OCI-LY3 (cell line): ENCODE results near the gene MPDU1.

ENCODE experiments used
- H2AFZ ChIP-seq: fragments of 200-600, 300-600 bp; shearing (Covaris generic); 2 replicates; pipeline ENCODE4 v1.6.0; 2014; ENCODE audit warnings: antibody characterized with exemption, low read depth, low read length
- H3K27ac ChIP-seq: fragments of 200-600, 300-600 bp; sonication (generic); 2 replicates; pipeline ENCODE4 v1.5.1; 2014; ENCODE audit warnings: mild to moderate bottlenecking, low read length, moderate library complexity, mixed read lengths
- H3K27me3 ChIP-seq: fragments of 200-600, 300-600 bp; sonication (generic); 2 replicates; pipeline ENCODE4 v1.6.1; 2014; ENCODE audit warnings: low read depth, low read length, mixed read lengths
- H3K36me3 ChIP-seq: fragments of 200-600, 300-600 bp; sonication (generic); replicated peaks from 2 replicates; pipeline ENCODE3; 2014; ENCODE audit warnings: low read depth, low read length, mixed read lengths
- H3K4me1 ChIP-seq: fragments of 300-600, 200-600 bp; sonication (generic); 2 replicates; pipeline ENCODE4 v1.6.1; 2014; ENCODE audit warnings: low read length, mixed read lengths
- H3K4me2 ChIP-seq: fragments of 200-600, 300-600 bp; sonication (generic); 2 replicates; pipeline ENCODE4 v1.6.1; 2014; ENCODE audit warnings: low read length, mixed read lengths
- H3K4me3 ChIP-seq: fragments of 300-600, 200-600 bp; sonication (generic); 2 replicates; pipeline ENCODE4 v1.5.1; 2014; ENCODE audit warnings: antibody characterized with exemption, mild to moderate bottlenecking, low read length, moderate library complexity
- H3K79me2 ChIP-seq: fragments of 300-600, 200-600 bp; shearing (Covaris generic); 2 replicates; pipeline ENCODE4 v1.6.1; 2014; ENCODE audit warnings: mild to moderate bottlenecking, low read length, mixed read lengths
- H3K9ac ChIP-seq: fragments of 300-600, 200-600 bp; shearing (Covaris generic); 2 replicates; pipeline ENCODE4 v1.6.0; 2014; ENCODE audit warnings: mild to moderate bottlenecking, low read length, moderate library complexity
- H3K9me3 ChIP-seq: fragments of 200-600, 300-600 bp; shearing (Covaris generic); 2 replicates; pipeline ENCODE4 v1.6.1; 2014; ENCODE audit warnings: low read length, mixed read lengths; ENCODE audit not compliant: insufficient read depth
- H4K20me1 ChIP-seq: fragments of 200-600, 300-600 bp; sonication (generic); 2 replicates; pipeline ENCODE4 v1.6.1; 2016; ENCODE audit warnings: low read length, mixed read lengths; ENCODE audit not compliant: insufficient read depth
- EZH2phosphoT487 ChIP-seq: fragments of 200-600 bp; shearing (Covaris generic); IDR thresholded peaks from 2 replicates; pipeline ENCODE4 v1.6.1; 2018; ENCODE audit warnings: antibody characterized with exemption, mixed run types, low read depth
- TF ChIP-seq, protein P1 (sequence below): fragments of 200-600, 300-600 bp; sonication (generic); IDR thresholded peaks from 2 replicates; pipeline ENCODE4 v1.5.1; 2014; ENCODE audit warnings: antibody characterized with exemption, low read length, low read depth

Gene MPDU1

DNA sequence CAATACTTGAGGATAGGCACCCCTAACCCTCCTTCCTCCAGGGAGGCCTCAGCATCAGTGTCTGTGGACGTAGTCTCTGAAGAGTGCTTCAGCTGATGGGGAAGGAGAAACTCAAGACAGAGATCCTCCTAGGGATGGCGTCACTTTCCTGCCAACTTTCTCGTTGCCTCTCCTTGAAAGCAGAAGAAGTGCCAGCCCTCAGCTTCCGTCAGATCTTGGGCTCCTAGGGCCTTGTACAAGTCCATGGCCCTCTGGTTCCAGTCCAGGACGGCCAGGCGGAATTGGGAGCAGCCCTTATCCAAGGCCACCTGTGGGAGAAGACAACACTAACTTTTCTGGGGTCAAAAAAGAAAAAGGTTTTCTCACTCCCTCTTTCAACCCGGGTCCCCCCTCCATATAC, 42.7 kb downstream of the MPDU1 start:
- Histone ChIP-seq H3K4me2 (no peak overlapping the region), H3K27ac (no peak overlapping the region), H3K9ac (no peak overlapping the region), H3K4me1 (0 out of 2 replicates have a peak, but pooled peaks cover 4% of the 10 kb centered on the region), H3K27me3 (no peaks in the 10 kb centered on the region), H4K20me1 (no peaks in the 10 kb centered on the region), H2AFZ (no peak overlapping the region), H3K9me3 (no peaks in the 10 kb centered on the region), H3K79me2 (no peaks in the 10 kb centered on the region), H3K4me3 (no peak overlapping the region; the same call in 1 of the 2 replicates), H3K36me3 (no peaks in the 10 kb centered on the region)
- TF ChIP-seq EZH2phosphoT487, result no peak
- TF ChIP-seq, protein P1, sequence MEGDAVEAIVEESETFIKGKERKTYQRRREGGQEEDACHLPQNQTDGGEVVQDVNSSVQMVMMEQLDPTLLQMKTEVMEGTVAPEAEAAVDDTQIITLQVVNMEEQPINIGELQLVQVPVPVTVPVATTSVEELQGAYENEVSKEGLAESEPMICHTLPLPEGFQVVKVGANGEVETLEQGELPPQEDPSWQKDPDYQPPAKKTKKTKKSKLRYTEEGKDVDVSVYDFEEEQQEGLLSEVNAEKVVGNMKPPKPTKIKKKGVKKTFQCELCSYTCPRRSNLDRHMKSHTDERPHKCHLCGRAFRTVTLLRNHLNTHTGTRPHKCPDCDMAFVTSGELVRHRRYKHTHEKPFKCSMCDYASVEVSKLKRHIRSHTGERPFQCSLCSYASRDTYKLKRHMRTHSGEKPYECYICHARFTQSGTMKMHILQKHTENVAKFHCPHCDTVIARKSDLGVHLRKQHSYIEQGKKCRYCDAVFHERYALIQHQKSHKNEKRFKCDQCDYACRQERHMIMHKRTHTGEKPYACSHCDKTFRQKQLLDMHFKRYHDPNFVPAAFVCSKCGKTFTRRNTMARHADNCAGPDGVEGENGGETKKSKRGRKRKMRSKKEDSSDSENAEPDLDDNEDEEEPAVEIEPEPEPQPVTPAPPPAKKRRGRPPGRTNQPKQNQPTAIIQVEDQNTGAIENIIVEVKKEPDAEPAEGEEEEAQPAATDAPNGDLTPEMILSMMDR, result no peak

DNA sequence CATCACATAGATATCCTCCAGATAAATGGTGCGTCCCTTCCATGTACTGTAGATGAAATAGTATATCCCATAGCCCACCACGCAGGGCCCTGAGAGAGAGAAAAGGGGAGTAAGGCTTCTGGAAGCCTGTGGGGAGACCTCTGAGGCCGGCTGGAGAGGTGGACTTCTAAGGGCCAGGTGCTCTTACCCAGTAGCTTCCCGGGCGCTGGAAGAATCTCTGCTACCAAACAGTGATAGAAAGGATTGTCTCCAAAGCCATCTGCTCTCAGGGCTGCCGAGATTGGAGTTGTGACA, 43.3 kb downstream of the MPDU1 start:
- TF ChIP-seq, protein P1, result no peak
- no peak for TF ChIP-seq EZH2phosphoT487
- Histone ChIP-seq H3K27me3 (no peaks in the 10 kb centered on the region), H3K9me3 (no peaks in the 10 kb centered on the region), H3K4me3 (peak overlapping the region; percentile 100), H3K9ac (peak overlapping the region; percentile 97), H2AFZ (no peak overlapping the region), H3K4me2 (peak overlapping the region; percentile 91), H3K79me2 (no peaks in the 10 kb centered on the region), H3K4me1 (0 out of 2 replicates have a peak, but pooled peaks cover 4% of the 10 kb centered on the region), H3K27ac (no peak overlapping the region), H3K36me3 (no peaks in the 10 kb centered on the region), H4K20me1 (no peaks in the 10 kb centered on the region)

DNA sequence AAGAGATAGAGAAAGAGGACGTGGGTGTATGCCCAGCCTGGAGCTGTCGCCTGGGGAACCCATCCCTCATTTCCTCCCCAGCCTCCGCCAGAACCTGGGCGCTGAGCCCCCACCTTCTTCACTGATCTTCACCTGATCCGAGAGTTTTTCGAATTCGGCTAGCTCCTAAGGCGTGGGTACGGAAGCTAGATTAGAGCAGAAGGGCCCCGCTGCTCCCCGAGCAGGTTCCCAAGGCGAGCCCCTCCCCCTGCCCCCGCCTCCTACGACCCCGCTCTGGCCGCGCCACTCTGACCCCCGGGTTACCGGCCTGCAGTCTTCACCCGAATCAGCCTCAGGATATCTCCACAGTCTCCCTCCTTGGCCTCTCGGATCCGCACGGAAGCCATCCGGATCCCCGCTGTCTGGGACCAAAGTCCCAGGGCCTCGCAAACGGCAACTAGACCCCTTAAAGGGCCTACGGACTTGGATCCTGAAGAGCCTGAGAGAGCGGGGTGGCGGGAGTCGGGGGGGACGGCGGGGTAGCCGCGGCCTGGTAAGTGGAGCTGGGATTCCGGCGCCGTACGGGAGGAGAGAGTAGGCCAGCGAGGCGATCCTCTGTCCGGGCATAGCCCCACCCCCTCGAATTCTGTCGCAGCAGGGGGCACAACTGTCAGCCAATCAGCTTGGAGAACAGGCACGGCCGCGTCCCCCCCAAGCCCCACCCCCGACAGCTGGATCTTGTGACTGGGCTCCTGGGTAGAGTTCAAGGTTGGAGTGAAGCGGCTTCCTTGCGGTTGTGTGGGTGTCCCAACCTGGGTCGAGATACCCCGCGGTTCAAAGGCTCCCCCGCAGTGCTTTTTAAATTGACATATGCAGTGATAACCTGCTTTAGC, 43.8 kb downstream of the MPDU1 start, which contains the start of gene SAT2:
SAT2 (minus strand) TSS at position 572 of the 872 bp plus-strand sequence; CDS start at position 386, 186 bp downstream.
- H4K20me1 ChIP-seq, result no peaks in the 10 kb centered on the region
- no peak within 1 kb of the TSS for H3K27ac ChIP-seq
- TF ChIP-seq, protein P1, result no peak
- no peaks in the 10 kb centered on the region for H3K79me2 ChIP-seq
- peak within 1 kb of the TSS; percentile 100 for H3K4me3 ChIP-seq
- peak within 1 kb of the TSS; percentile 97 for H3K9ac ChIP-seq
- no peaks in the 10 kb centered on the region for H3K9me3 ChIP-seq
- H3K27me3 ChIP-seq, result no peaks in the 10 kb centered on the region
- no peaks in the 10 kb centered on the region for H3K36me3 ChIP-seq
- peak within 1 kb of the TSS; percentile 91 for H3K4me2 ChIP-seq
- 0 out of 2 replicates have a peak, but pooled peaks cover 4% of the 10 kb centered on the region for H3K4me1 ChIP-seq
- peak within 1 kb of the TSS; percentile 92 for H2AFZ ChIP-seq

DNA sequence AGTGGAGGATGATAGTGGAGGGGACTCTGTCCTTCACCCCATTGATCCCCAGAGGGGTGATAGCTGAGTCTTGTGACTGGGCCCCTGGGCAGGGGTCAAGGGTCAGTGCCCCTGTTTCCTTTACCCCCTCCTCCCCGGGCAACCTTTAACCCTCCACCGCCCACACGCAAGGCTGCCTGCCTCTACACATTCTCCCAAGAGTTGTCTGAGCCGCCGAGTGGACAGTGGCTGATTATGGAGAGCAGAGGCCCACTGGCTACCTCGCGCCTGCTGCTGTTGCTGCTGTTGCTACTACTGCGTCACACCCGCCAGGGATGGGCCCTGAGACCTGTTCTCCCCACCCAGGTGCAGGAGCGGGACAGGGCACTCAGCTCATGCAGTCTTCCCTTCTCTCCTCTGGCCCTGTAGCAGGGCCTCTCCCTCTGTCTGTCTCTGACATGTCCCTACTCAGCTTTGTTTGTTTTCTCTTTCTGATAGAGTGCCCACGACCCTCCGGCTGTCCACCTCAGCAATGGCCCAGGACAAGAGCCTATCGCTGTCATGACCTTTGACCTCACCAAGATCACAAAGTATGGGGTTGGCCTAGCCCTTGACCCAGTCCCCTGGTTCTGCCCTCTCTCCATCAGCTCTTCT, 46.4 kb downstream of the MPDU1 start, which contains the start of gene SHBG:
SHBG (plus strand) TSS at position 197 of the 633 bp plus-strand sequence; CDS start at position 235, 38 bp downstream.
- Histone ChIP-seq H4K20me1 (no peaks in the 10 kb centered on the region), H3K27me3 (no peaks in the 10 kb centered on the region), H3K9me3 (no peaks in the 10 kb centered on the region), H3K9ac (no peak within 1 kb of the TSS), H3K27ac (no peak within 1 kb of the TSS), H2AFZ (no peak within 1 kb of the TSS), H3K36me3 (no peaks in the 10 kb centered on the region), H3K79me2 (no peaks in the 10 kb centered on the region), H3K4me1 (0 out of 2 replicates have a peak, but pooled peaks cover 4% of the 10 kb centered on the region), H3K4me2 (no peak within 1 kb of the TSS), H3K4me3 (no peak within 1 kb of the TSS)
- TF ChIP-seq, protein P1, result no peak
- TF ChIP-seq EZH2phosphoT487, result no peak
